ENCODE measurements around the gene SLC36A2.
"Not testable (repeated sequence)": the region's sequence is repeated elsewhere in the genome, so short reads cannot be mapped to it uniquely, and the experiment has no call there.

SLC36A2 gene

DNA sequence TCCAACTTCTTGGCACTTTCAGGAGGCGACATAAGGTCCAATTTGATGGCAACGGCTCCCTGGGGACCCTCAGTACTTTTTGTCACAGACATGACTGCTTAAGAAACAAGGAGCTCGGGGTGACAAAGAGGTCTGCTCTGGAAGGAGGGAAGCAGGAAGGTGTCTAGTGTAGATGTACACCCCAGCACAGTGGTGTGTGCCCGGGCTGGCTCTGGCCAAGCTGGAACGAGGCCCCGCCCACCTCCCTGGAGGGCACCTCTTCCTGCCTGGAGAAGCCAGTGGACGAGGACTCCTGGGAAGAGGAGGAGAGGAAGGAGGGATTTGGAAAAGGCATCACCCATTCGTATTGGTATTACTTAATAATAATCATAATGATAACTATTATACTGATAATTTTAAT is at the start of gene SLC36A2:
SLC36A2 (minus strand) TSS at position 191 of the 400 bp plus-strand sequence; CDS start at position 92, 99 bp downstream.
- no peak for DNase-seq

DNA sequence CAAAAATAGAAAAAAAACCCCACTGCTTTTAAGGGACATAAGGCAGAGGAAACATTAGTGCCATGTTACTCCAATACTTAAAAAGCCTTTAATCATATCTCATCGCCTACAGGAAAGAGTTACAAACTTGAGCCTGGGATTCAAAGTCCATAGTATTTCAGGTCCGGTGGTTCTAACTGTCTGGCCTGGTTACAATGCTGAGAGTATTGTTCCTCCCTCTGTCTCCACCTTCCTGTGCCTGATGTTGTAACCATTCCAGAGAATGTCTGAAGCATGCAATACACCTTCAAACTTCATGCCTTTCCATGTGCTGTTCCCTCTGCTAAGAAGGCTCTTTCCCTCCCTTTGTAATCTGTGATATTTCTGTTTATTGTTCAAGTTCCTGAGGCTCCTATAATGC is 41.6 kb upstream of the SLC36A2 start:
- DNase-seq: no peak

DNA sequence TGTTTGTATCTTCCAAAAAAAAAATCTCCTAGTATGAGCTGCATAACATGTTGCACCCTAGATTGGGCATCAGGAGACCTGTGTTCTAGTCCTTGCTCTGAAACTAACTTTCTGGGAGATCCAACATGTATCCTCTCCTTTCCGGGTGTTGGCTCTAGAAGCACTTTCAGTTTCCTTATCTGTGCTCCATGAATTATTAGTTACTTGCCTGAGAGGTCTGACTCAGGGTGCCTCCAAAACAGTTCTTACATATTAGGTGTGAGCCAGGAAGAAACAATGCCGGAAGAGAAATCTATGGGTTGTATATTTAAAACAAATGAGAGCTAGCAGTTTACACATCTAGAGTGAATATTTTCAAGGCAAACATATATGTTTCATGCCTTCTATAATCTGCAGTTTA is 36.7 kb upstream of the SLC36A2 start:
- DNase-seq: no peak

DNA sequence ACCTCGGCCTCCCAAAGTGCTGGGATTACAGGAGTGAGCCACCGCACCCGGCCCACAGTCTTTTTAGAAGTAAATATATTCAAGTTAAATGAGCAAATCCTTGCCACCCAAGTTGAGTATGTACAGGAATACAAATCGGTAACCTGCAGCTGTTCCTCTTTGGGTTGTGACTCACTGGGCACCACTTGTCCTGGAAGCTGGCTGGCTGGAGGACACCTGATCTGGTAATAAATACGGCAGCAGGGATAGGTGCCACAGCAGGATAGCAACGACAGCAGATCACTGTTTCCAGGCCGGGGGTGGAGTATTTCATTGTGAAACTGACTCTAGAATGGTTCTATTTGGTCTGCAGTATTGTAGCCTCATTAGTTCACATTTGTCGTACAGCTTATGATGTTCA is 35.7 kb upstream of the SLC36A2 start:
- no peak for DNase-seq

DNA sequence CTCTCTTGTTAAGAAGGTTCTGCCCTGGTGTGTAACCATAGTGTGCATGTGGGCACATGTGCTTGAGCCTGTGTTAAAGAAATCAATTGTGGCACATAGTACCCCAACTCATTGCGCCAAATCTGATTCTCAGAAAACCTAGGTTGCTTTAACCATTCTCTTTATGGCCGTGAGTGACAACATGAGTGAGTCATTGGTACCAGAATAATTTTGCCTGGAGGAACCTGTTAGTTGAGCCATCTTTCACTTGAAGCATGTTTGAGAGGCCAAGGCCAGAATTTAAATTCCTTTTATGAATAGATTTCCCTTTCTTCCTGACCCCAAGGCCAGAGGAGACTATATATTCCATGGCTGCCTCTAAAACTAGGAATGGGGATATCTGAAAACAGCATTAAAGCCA is 35.2 kb upstream of the SLC36A2 start:
- no peak for DNase-seq

DNA sequence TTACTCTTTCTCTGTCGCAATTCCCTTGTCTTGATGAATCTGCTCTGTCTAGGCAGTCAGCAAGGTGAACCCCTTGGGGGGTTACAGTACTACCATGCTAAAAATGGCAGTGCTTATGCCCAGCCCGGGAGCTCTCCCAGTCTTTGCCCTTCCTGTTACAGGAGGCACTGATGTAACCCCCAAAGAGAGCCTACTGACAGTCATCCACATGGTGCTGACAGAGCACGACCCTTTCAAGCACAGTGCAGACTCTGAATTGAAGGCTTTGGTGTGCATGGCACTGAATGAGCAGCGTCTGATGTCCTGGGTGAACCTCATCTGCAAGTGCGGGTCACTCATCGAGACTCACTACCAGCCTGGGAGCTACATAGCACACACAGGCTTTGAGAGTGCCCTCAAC is 34.5 kb upstream of the SLC36A2 start:
- DNase-seq: no peak

DNA sequence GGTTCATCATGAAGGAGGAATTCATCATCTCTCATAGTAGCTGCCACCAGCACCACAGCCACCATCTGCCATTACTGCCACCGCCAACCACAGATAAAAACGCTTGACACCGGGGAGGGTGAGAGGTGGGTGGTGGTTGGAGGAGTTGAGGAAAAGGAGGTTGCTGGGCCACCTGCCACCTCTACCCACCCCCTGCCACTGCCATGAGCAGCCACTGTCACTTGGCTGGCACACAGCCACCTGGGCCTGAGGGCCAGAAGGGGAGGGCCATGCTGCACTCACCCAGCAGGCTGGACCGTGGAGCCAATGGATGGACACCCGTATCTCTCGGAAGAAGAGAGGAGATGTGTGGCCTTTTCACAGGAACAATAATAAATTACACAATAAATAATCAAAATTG is 31.3 kb upstream of the SLC36A2 start:
- no peak for DNase-seq

DNA sequence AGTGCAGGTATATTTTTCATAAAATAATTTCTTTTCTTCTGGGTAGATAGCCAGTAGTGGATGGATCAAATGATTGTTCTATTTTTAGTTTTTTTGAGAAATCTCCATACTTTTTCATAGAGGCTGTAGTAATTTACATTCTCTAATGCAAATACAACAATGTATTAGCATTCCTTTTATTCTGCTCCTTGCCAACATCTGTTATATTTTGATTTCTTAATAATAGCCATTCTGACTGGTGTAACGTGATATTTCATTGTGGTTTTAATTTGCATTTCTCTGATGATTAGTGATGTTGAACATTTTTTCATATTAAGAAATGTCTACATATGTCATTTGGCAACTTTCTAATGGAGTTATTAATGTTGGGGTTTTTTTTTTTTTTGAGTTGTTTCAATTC is 27.2 kb upstream of the SLC36A2 start:
- no peak for DNase-seq

DNA sequence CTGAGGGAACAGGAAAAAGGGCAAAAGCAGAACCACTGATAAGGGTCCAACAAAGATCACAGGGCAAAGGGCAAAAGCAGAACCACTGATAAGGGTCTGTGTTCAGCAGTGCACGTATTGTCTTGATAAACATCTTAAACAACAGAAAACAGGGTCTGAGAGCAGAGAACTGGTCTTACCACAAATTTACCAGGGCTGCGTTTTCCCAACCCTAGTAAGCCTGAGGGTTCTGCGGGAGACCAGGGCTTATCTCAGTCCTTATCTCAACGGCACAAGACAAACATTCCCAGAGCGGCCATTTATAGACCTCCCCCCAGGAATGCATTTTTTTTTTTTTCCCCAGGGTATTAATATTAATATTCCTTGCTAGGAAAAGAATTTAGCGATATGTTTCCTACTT is 19.7 kb upstream of the SLC36A2 start:
- not testable (repeated sequence) for DNase-seq

DNA sequence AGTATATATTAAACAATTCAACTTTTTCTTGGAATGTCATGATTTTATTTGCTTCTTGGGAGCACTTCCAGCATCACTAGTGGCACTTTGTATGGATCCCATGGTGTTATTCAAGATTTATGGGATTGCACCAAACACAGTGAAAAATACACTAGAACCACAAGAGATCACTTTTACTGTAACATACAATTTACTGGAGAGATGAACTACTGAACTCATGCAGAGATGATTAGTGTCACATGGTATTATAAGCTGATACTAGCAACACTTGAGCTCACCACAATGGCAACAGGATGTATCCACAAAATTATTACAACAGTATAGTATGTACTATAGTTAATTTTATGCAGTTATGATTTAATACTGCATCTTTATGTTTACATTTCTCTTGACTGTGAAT is 16.3 kb upstream of the SLC36A2 start:
- DNase-seq: no peak

DNA sequence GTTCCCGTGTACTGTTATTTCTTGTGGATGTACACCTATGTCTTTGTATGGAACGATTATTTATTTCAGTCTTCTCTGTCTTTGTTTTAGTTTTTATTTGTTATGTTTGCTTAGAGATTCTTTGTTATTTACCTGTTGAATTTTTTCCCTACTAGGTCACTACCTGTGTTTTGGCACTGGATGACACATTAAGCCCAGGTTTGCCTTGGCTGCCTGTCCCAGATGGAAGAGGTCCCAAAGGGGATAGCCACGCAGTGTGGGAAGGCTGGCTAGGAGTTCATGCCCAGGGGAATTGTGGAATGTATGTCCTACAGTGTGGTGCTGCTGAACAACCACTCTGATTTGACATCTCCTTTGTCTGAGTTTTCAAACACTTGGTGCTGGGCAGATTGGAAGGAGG is 15.6 kb upstream of the SLC36A2 start:
- DNase-seq: no peak

DNA sequence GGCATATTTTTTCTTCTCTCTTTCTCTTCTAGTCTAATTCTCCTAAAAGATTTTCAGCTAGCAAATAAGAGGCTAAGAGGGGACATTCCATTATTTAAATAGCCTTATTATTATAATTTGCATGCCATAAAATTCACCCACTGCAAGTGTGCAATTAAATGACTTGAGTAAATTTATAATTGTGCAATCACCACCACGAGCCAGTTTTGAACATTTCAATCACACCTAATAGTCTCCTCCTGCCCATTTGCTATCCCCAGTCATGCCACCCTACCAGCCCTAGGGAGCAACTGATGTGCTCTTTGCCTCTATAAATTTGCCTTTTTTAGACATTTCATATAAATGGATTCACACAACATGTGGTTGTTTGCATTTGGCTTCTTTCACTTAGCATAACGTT is 12.0 kb upstream of the SLC36A2 start:
- no peak for DNase-seq

DNA sequence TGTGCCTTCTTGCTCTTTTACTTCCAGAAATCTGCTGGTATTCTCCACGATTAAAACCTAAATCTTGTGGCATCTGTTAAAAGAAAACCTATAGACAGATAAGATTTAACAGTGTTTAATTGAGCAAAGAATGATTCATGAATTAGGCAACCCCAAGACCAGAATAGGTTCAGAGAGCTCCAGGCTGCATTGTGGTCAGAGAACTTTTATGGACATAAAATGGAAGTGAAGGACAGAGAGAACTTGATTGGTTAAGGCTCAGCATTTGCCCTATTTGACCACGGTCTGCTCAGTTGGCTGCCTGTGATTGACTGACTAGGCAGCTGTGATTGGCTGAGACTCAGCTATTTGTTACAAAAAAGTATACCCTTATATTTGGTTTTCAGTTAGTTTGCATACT is 10.4 kb upstream of the SLC36A2 start:
- DNase-seq: no peak

DNA sequence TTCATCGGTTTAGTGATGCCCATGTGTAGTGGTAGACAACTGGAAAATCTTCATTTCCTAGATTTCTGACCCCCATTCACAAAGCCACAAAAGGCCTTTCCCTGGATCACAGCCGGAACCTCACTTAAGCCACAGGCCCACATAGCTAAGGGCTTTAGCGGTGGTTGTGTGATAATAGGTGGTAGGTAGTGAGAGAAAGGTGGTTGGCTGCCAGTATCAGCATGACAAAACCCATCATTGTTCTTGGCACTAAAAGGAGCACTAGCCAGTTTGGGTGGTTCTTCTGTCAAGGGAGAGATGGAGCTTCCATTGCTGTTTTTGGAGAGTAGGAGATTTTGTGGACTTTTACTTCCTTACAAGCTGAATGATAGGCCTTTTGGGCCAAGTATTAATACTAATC is 9.7 kb upstream of the SLC36A2 start:
- DNase-seq: no peak

DNA sequence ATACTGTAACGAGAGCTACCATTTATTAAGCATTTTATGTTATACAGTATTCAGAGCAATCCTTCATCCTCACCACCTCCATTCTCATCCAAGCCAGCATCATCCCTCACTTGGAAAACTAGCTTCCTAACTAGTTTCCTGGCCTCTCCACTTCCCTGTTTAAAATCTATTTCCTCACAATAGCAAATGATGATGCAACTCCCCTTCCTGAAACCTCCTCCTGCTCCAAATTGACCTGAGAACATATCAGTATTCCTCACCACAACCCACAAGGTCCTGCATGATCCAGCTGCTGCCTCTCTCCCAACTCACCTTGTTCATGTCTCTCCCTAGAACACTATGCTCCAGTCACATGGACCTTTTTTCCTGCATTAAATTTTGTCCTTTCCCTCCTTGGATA is 4.3 kb upstream of the SLC36A2 start:
- DNase-seq: no peak

DNA sequence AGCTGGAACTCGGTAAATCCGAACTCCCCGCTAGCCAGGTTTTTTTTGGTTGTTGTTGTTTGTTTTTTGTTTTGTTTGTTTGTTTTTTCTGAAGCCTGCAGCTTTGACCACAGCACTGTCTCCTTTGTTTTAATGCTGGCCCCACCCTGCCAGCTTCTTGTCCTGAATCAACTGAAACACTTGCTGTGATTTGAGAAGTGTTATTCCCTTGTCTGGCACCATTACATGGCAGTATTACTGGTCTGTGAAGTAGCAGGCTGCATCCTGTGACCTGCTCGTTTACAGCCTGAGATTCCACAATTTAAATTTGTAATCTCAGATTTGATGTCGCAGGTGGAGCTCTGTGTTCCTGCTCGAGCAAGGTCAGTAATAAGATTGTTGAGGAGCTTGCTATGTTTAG is 1.4 kb upstream of the SLC36A2 start:
- DNase-seq: no peak

DNA sequence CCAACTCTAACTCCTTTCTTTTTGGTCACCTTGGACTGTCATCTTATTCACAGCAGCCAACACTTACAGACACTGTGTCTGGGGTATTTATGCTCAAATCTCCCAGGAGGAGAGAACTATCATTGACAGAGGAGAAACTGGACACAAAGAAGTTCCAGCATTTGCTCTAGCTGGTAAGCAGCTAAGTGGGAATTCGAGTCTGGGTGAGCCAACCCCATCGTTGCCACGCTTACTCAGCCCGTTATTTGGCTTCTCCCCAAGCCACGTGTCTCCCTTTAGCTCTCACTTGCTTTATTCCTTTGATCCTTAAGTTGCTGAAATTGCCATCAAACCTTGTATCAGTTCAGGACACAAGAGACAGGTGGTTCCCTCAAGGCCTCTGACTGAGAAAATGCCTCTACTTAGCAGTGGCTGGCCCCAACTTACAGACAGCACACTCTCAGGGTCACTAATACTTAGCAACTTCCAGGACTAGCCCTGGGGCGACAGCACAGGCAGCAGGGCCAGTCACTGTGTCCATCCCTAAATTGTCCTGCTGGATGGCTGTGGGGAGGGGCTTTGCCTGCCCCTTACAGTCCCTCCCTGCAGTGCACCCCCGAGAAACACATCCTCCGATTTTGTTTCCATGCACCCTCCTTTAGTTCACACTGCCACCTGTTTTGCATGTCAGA is 1.4 kb downstream of the SLC36A2 start:
- DNase-seq: no peak

DNA sequence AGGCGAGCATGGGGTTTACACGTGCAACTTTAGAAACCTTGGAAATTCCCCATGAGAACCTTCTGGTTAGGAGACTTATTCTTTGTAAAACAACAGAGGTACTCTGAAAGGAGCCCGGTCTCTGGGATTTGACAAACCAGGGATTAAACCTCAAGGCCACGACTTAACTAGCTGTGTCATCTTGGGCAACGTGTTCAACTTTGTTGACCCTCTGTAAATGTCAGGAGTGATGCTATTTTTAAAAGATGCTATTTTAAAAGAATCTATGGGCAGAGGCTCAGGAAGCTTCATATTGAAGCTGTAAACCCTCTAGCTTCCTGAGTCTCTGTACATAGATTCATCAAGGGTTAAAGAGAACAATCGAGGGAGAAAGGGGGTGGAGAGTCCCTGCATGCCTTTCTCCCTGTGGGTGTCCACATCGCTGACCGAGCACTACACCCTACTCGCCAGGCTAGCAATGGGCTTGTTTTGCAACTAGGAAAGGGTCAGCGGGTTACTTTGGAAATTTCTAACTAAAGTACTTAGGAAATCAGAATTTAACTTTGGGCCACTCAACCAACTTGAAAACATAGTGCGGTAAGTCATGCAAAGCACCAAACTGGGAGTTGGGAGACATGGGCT is 2.1 kb downstream of the SLC36A2 start:
- no peak for DNase-seq

DNA sequence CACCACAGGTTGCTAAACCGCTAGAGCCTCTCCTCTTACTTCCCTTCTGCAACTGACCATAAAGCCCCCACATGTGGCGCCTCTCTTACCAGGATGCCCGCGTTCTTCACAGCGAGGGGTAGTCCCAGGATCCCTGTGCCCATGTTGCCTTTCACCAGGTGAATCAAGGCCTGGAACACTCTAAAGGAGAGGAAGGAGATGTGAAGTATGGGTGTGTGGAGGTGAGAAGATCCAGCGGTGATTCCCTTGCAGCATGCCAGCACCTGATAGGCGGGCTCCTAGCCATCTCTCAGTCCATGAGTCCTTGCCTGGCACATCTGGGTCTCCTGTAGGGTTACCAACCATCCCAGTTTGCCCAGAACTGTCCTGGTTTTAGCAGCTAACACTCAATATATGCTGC is 3.3 kb downstream of the SLC36A2 start:
- DNase-seq: no peak

DNA sequence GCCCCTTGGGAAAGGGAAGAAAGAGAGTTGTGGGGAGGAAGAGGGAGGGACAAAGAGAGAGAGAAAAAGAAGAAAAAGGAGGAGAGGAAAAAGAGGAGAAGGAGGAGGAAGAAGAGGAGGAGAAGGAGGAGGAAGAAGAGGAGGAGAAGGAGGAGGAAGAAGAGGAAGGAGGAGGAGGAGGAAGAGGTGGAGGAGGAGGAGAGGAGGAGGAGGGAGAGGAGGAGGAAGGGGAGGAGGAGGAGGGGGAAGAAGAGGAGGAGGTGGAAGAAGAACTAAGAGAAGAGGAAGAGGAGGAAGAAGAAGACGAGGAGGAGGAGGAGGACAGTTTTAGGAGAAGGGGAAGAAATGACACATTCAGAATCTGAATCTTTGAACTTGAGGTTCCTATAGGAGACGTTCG is 7.4 kb downstream of the SLC36A2 start:
- DNase-seq: no peak

DNA sequence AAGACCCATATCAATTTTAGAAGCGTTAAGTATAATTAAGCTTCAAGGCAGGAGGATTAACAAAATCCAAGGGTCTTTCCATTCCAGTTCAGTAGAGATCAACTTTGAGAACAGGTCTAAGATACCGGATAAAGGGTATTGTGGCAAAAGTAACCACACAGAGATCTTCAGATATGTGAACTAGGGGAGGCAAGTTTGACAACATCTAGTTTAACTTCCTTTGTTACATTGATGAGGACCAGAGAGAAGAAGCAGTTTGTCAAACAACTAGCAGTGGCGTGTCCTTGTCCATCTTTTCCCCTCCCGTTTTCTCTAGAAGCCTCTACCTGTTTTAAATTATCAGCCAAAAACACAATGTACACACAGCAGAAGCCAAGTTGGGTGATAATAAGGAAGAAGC is 8.6 kb downstream of the SLC36A2 start:
- no peak for DNase-seq

DNA sequence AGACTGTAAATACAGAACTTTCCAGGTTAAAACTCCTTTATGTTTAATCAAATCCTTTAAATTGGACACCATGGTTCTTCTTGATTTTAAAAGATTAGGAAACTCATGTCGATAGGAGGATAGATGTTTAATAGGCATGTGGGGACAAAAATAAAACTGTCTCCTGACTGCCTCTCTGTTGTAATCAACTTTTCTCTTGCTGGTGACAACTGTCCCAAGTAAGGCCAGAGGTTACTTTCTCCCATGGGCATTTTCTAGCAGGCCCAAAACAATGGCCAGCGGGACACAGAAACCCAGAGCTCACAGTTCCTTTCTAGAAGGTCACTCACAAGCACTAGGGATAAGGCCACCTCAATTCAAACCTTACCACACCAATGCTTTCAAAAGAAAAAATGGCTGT is 14.5 kb downstream of the SLC36A2 start:
- no peak for DNase-seq

DNA sequence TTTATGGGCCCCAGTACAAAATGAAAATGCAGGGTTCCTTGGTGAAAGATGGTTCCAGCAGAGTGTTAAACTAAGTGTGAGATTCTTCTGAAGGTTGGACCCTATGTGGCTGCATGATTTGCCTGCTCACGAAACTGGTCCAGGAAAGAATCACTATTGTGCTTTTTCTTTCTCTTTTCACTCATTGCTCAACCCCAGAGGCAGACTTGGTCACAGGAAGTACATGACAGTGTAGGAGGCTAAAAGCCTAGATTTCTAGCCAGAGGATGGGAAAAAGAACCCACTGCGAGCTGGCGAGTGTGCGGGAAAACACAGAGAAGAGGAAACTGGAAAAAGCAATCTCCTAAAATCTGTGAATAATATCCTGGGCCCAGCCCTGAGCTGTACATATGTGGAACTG is 18.6 kb downstream of the SLC36A2 start:
- no peak for DNase-seq

DNA sequence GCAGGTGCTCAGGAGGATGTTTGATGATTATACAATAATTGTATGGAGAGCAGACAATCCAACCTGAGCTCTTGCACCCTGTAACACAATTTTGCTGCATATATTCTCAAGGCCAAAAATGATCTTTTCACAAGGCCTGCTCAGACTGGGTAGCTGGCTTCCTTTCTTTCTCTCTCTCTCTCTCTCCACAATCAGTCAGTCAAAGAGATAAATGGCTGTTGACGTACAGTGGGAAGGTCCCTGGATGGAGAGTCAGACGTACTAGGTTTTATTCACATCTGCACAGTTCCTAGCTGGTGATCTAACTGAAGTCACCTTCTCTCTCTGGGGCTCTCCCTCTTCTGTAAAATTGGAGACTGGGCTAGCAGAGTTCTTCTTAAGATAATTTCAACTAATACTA is 19.8 kb downstream of the SLC36A2 start:
- DNase-seq: no peak

DNA sequence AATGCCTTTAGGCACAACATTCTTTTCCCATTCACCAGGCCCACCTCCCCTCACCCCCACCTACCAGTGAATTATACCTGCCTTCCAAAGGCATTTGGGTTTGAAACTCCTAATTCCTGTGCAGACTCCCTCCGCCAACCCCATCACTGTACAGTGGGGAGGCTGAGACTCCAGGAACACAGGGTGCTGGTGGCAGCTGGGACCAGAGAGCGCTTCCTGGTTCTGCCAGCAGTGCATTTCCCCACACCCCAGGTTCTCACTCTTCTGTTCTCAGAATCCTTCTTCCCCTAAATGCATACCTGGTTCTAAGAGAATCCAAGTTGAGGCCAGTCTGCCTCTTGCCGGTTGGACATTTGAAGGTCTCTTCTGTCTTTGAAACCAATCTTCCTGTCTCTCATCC is 21.1 kb downstream of the SLC36A2 start:
- DNase-seq: no peak

All from stimulated activated CD4-positive, alpha-beta T cell treated with anti-CD3 and anti-CD28 coated beads, Interleukin-2, amount 100 ng/mL, for 24 hours (primary cell).